ENCODE results near the gene SCTR.

Gene SCTR

GRCh38 chr2:119486886-119487285 is 37.4 kb downstream of the SCTR start:
- Histone ChIP-seq H3K27ac (ENCODE audit: low read depth, low read length) (no peak overlapping the region), H3K36me3 (ENCODE audit: insufficient read depth, low read length) (no peaks in the 10 kb centered on the region), H3K4me3 (ENCODE audit: low read length) (no peak overlapping the region), H3K9me3 (ENCODE audit: insufficient read depth, low read depth, low read length) (no peaks in the 10 kb centered on the region), H3K4me1 (ENCODE audit: insufficient read depth, low read length) (peaks cover 2% of the 10 kb centered on the region), H3K27me3 (ENCODE audit: insufficient read depth, low read length) (no peaks in the 10 kb centered on the region), H3K9ac (ENCODE audit: low read depth, low read length) (no peak overlapping the region)
- WGBS: 91% methylated on average over 7 of the region's 7 CpGs

- Histone ChIP-seq H3K9me3 (ENCODE audit: insufficient read depth, low read depth, low read length) (no peaks in the 10 kb centered on the region), H3K36me3 (ENCODE audit: insufficient read depth, low read length) (no peaks in the 10 kb centered on the region), H3K4me3 (ENCODE audit: low read length) (no peak overlapping the region), H3K27ac (ENCODE audit: low read depth, low read length) (no peak overlapping the region), H3K27me3 (ENCODE audit: insufficient read depth, low read length) (no peaks in the 10 kb centered on the region), H3K9ac (ENCODE audit: low read depth, low read length) (no peak overlapping the region), H3K4me1 (ENCODE audit: insufficient read depth, low read length) (no peaks in the 10 kb centered on the region)
- 91% methylated on average over 10 of the region's 10 CpGs for WGBS
Measured at GRCh38 chr2:119486196-119486827, 38.0 kb downstream of the SCTR start.

- 94% methylated on average over 12 of the region's 12 CpGs for WGBS
- Histone ChIP-seq H3K9ac (ENCODE audit: low read depth, low read length) (no peak overlapping the region), H3K4me3 (ENCODE audit: low read length) (no peak overlapping the region), H3K27ac (ENCODE audit: low read depth, low read length) (no peak overlapping the region), H3K36me3 (ENCODE audit: insufficient read depth, low read length) (no peaks in the 10 kb centered on the region), H3K9me3 (ENCODE audit: insufficient read depth, low read depth, low read length) (no peaks in the 10 kb centered on the region), H3K27me3 (ENCODE audit: insufficient read depth, low read length) (no peaks in the 10 kb centered on the region), H3K4me1 (ENCODE audit: insufficient read depth, low read length) (no peaks in the 10 kb centered on the region)
Measured at GRCh38 chr2:119485336-119486110, 38.8 kb downstream of the SCTR start.

DNA sequence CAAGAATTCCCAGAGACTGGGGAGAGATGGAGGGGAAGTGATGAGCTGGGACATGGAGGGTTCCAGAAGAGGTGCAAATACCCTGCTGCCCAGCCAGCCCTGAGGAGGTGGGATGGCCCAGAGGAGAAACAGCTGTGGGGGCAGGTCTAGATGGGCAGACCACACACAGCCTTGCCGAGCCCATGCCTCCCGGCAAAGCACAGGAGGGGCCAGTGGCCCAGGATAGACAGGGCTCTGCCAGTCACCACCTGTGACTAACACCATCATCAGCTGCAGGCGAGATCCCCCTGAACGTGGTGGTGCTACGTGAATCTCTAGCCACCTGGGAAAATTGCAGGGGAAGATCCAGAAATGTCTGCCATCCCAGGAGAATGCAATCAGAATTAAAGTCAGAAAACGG is 39.4 kb downstream of the SCTR start:
- Histone ChIP-seq H3K36me3 (ENCODE audit: insufficient read depth, low read length) (no peaks in the 10 kb centered on the region), H3K9me3 (ENCODE audit: insufficient read depth, low read depth, low read length) (no peaks in the 10 kb centered on the region), H3K27ac (ENCODE audit: low read depth, low read length) (no peak overlapping the region), H3K9ac (ENCODE audit: low read depth, low read length) (no peak overlapping the region), H3K4me1 (ENCODE audit: insufficient read depth, low read length) (no peaks in the 10 kb centered on the region), H3K4me3 (ENCODE audit: low read length) (no peak overlapping the region), H3K27me3 (ENCODE audit: insufficient read depth, low read length) (no peaks in the 10 kb centered on the region)
- WGBS: 88% methylated on average over 6 of the region's 6 CpGs

DNA sequence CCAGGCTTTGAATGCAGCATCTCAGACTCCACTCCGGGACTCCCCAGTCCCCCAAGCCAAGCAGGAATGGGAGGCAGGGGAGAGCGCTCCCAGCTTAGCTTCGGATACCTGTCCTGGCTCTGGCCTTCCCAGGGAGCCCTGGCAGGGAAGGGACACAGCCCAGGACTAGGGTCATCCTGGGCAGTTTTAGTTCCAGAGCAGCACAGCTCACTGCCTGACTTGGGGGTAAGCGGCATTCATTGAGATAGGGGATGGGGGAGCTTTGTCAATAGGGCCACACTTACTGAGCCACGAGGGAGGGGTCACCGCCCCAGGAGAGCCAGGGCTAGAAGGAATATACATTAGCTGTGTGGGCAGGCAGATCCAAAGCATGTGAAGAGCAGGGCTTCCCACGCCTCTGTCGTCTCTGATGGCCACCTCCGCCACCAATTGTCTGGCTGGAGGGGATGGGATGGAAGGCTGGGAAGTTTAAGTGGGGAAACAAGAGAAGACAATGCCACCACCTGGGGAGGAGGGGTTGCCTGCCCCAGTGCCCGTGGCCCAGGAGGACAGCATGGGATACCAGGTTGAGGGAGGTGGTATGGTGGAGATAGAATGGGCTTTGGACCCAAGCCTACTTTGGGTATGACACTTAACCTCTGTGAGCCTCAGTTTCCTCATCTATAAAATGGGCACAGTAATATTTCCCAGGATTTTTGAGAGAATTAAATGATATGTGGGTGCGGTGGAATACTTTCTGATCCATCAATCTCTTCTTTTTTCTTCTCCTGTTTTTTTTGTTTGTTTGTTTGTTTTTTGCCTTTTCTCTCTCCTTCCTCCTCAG is 40.2 kb downstream of the SCTR start:
- WGBS: 86% methylated on average over 10 of the region's 11 CpGs

DNA sequence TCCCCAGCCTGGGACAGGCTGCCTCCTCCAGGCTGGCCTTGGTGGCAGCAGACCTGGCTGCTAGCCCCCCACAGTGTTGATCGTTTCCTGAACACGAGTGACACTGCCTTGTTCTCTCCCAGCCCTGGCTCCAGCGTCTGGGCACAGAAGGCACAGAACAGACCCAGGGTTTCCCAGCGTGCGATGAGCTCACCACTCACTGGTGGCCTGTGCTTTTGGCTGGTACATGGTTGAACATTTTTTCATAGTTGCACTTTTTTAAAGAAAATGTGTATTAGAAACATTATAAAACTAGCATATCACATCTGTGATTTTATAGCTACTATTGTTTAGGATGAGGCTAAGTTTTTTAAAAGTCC is 40.9 kb downstream of the SCTR start:
- 81% methylated on average over 5 of the region's 5 CpGs for whole genome bisulfite sequencing
- Histone ChIP-seq H3K27ac (ENCODE audit: low read depth, low read length) (no peak overlapping the region), H3K27me3 (ENCODE audit: insufficient read depth, low read length) (no peaks in the 10 kb centered on the region)

More for the DNA sequence above, 40.2 kb downstream of the SCTR start:
- Histone ChIP-seq H3K9me3 (ENCODE audit: insufficient read depth, low read depth, low read length) (no peaks in the 10 kb centered on the region), H3K27ac (ENCODE audit: low read depth, low read length) (no peak overlapping the region), H3K9ac (ENCODE audit: low read depth, low read length) (no peak overlapping the region), H3K4me3 (ENCODE audit: low read length) (no peak overlapping the region), H3K27me3 (ENCODE audit: insufficient read depth, low read length) (no peaks in the 10 kb centered on the region), H3K4me1 (ENCODE audit: insufficient read depth, low read length) (no peaks in the 10 kb centered on the region), H3K36me3 (ENCODE audit: insufficient read depth, low read length) (no peaks in the 10 kb centered on the region)

GRCh38 chr2:119482481-119483394 is 41.5 kb downstream of the SCTR start:
- Histone ChIP-seq H3K9ac (ENCODE audit: low read depth, low read length) (no peak overlapping the region), H3K36me3 (ENCODE audit: insufficient read depth, low read length) (no peaks in the 10 kb centered on the region), H3K9me3 (ENCODE audit: insufficient read depth, low read depth, low read length) (no peaks in the 10 kb centered on the region), H3K27me3 (ENCODE audit: insufficient read depth, low read length) (no peaks in the 10 kb centered on the region), H3K27ac (ENCODE audit: low read depth, low read length) (no peak overlapping the region), H3K4me1 (ENCODE audit: insufficient read depth, low read length) (no peaks in the 10 kb centered on the region), H3K4me3 (ENCODE audit: low read length) (no peak overlapping the region)
- 84% methylated on average over 20 of the region's 20 CpGs for WGBS

More for the DNA sequence above, 40.9 kb downstream of the SCTR start:
- Histone ChIP-seq H3K9ac (ENCODE audit: low read depth, low read length) (no peak overlapping the region), H3K36me3 (ENCODE audit: insufficient read depth, low read length) (no peaks in the 10 kb centered on the region), H3K4me3 (ENCODE audit: low read length) (no peak overlapping the region), H3K4me1 (ENCODE audit: insufficient read depth, low read length) (no peaks in the 10 kb centered on the region), H3K9me3 (ENCODE audit: insufficient read depth, low read depth, low read length) (no peaks in the 10 kb centered on the region)

- Histone ChIP-seq H3K36me3 (ENCODE audit: insufficient read depth, low read length) (no peaks in the 10 kb centered on the region), H3K9ac (ENCODE audit: low read depth, low read length) (no peak overlapping the region), H3K9me3 (ENCODE audit: insufficient read depth, low read depth, low read length) (no peaks in the 10 kb centered on the region), H3K27ac (ENCODE audit: low read depth, low read length) (no peak overlapping the region), H3K4me3 (ENCODE audit: low read length) (no peak overlapping the region), H3K27me3 (ENCODE audit: insufficient read depth, low read length) (no peaks in the 10 kb centered on the region), H3K4me1 (ENCODE audit: insufficient read depth, low read length) (no peaks in the 10 kb centered on the region)
- WGBS: 87% methylated on average over 16 of the region's 16 CpGs
Measured at GRCh38 chr2:119481501-119482455, 42.5 kb downstream of the SCTR start.

GRCh38 chr2:119480718-119481142 is 43.6 kb downstream of the SCTR start:
- H3K4me1 ChIP-seq (ENCODE audit: insufficient read depth, low read length): no peaks in the 10 kb centered on the region
- no peak overlapping the region for H3K4me3 ChIP-seq (ENCODE audit: low read length)
- H3K9me3 ChIP-seq (ENCODE audit: insufficient read depth, low read depth, low read length): no peaks in the 10 kb centered on the region
- no peak overlapping the region for H3K27ac ChIP-seq (ENCODE audit: low read depth, low read length)
- H3K36me3 ChIP-seq (ENCODE audit: insufficient read depth, low read length): no peaks in the 10 kb centered on the region
- no peaks in the 10 kb centered on the region for H3K27me3 ChIP-seq (ENCODE audit: insufficient read depth, low read length)
- no peak overlapping the region for H3K9ac ChIP-seq (ENCODE audit: low read depth, low read length)
- 86% methylated on average over 11 of the region's 11 CpGs for WGBS

- 98% methylated on average over 5 of the region's 5 CpGs for WGBS
- no peak overlapping the region for H3K9ac ChIP-seq (ENCODE audit: low read depth, low read length)
- no peak overlapping the region for H3K27ac ChIP-seq (ENCODE audit: low read depth, low read length)
- H3K9me3 ChIP-seq (ENCODE audit: insufficient read depth, low read depth, low read length): no peaks in the 10 kb centered on the region
- H3K36me3 ChIP-seq (ENCODE audit: insufficient read depth, low read length): no peaks in the 10 kb centered on the region
- no peak overlapping the region for H3K4me3 ChIP-seq (ENCODE audit: low read length)
- 0 out of 2 replicates have a peak, but pooled peaks cover 2% of the 10 kb centered on the region for H3K4me1 ChIP-seq (ENCODE audit: insufficient read depth, low read length)
- no peaks in the 10 kb centered on the region for H3K27me3 ChIP-seq (ENCODE audit: insufficient read depth, low read length)
Measured at GRCh38 chr2:119480184-119480583, 44.1 kb downstream of the SCTR start.

Measured in HUES64 (cell line).